Activated naive CD8-positive, alpha-beta T cell treated with anti-CD3 and anti-CD28 coated beads for 36 hours (primary cell): ENCODE results near the gene NPB. TPM values are rescaled to one million over a fixed set of nuclear protein-coding genes. Genes with fewer than 3 reads are reported as not detected.

Source experiments
- DNase-seq: peaks from one replicate; pipeline ENCODE4 v3.0.0; 2021
- H3K27ac Mint-ChIP-seq: one replicate; pipeline ENCODE4 v1.8.0; 2022; ENCODE audit warnings: mild to moderate bottlenecking, moderate library complexity, mixed read lengths
- H3K27me3 Mint-ChIP-seq: one replicate; pipeline ENCODE4 v1.8.0; 2022; ENCODE audit warnings: mild to moderate bottlenecking, mixed read lengths
- H3K36me3 Mint-ChIP-seq: one replicate; pipeline ENCODE4 v1.8.0; 2021; ENCODE audit warnings: mild to moderate bottlenecking, mixed read lengths
- H3K4me1 Mint-ChIP-seq: one replicate; pipeline ENCODE4 v1.8.0; 2021; ENCODE audit warnings: mixed read lengths
- H3K4me3 Mint-ChIP-seq: one replicate; pipeline ENCODE4 v1.8.0; 2022; ENCODE audit warnings: mild to moderate bottlenecking, moderate library complexity, mixed read lengths
- H3K9me3 Mint-ChIP-seq: one replicate; pipeline ENCODE4 v1.8.0; 2022; ENCODE audit warnings: mixed read lengths
- total RNA-seq, 2 experiments: library from RNA; stranded (reverse); gene quantifications; one replicate each; pipeline ENCODE4 v1.2.3, GENCODE V29; 2021

Gene NPB
- total RNA-seq, 2 experiments from 2014 or later = 0.47 TPM; not detected in 1

- Mint-ChIP-seq H3K27ac (no peak overlapping the region), H3K4me1 (peaks cover 2% of the 10 kb centered on the region), H3K4me3 (no peak overlapping the region), H3K36me3 (peaks cover 10% of the 10 kb centered on the region), H3K27me3 (peaks cover 9% of the 10 kb centered on the region), H3K9me3 (no peaks in the 10 kb centered on the region)
- no peak for DNase-seq
These were observed 796 bp downstream of the NPB start for GRCh38 chr17:81902653-81903414.

- Mint-ChIP-seq H3K27me3 (peaks cover 9% of the 10 kb centered on the region), H3K4me3 (no peak overlapping the region), H3K27ac (no peak overlapping the region), H3K36me3 (peaks cover 6% of the 10 kb centered on the region), H3K4me1 (peaks cover 2% of the 10 kb centered on the region), H3K9me3 (no peaks in the 10 kb centered on the region)
- DNase-seq = no peak
These were observed 1.4 kb downstream of the NPB start for GRCh38 chr17:81903415-81903831.

- no peak for DNase-seq
- no peak overlapping the region for H3K27ac Mint-ChIP-seq
- H3K4me1 Mint-ChIP-seq = peaks cover 2% of the 10 kb centered on the region
- H3K27me3 Mint-ChIP-seq = peaks cover 9% of the 10 kb centered on the region
- H3K36me3 Mint-ChIP-seq = peaks cover 6% of the 10 kb centered on the region
- no peak overlapping the region for H3K4me3 Mint-ChIP-seq
- H3K9me3 Mint-ChIP-seq = no peaks in the 10 kb centered on the region
These were observed 2.0 kb downstream of the NPB start for GRCh38 chr17:81903896-81904599.

- Mint-ChIP-seq H3K9me3 (no peaks in the 10 kb centered on the region), H3K36me3 (peaks cover 6% of the 10 kb centered on the region), H3K27ac (no peak overlapping the region), H3K4me1 (peaks cover 2% of the 10 kb centered on the region), H3K4me3 (no peak overlapping the region), H3K27me3 (peaks cover 9% of the 10 kb centered on the region)
- no peak for DNase-seq
These were observed 2.8 kb downstream of the NPB start for GRCh38 chr17:81904600-81905423.

- H3K27me3 Mint-ChIP-seq = peaks cover 9% of the 10 kb centered on the region
- no peak overlapping the region for H3K4me3 Mint-ChIP-seq
- peaks cover 4% of the 10 kb centered on the region for H3K4me1 Mint-ChIP-seq
- DNase-seq = no peak
- peaks cover 4% of the 10 kb centered on the region for H3K36me3 Mint-ChIP-seq
- no peaks in the 10 kb centered on the region for H3K9me3 Mint-ChIP-seq
- H3K27ac Mint-ChIP-seq = no peak overlapping the region
These were observed 3.4 kb downstream of the NPB start for GRCh38 chr17:81905424-81905875.

- H3K4me1 Mint-ChIP-seq = peaks cover 3% of the 10 kb centered on the region
- H3K27ac Mint-ChIP-seq = no peak overlapping the region
- H3K9me3 Mint-ChIP-seq = no peaks in the 10 kb centered on the region
- no peak overlapping the region for H3K4me3 Mint-ChIP-seq
- peaks cover 6% of the 10 kb centered on the region for H3K27me3 Mint-ChIP-seq
- DNase-seq = no peak
- H3K36me3 Mint-ChIP-seq = peaks cover under 1% of the 10 kb centered on the region
These were observed 4.0 kb downstream of the NPB start for GRCh38 chr17:81905993-81906392.

GRCh38 chr17:81906476-81907218, 4.6 kb downstream of the NPB start:
- Mint-ChIP-seq H3K4me1 (peaks cover 3% of the 10 kb centered on the region), H3K4me3 (no peak overlapping the region), H3K27ac (no peak overlapping the region), H3K36me3 (no peaks in the 10 kb centered on the region), H3K9me3 (no peaks in the 10 kb centered on the region), H3K27me3 (no peaks in the 10 kb centered on the region)
- DNase-seq = no peak

GRCh38 chr17:81907219-81908145, 5.4 kb downstream of the NPB start:
- no peak overlapping the region for H3K27ac Mint-ChIP-seq
- DNase-seq = no peak
- H3K36me3 Mint-ChIP-seq = no peaks in the 10 kb centered on the region
- H3K27me3 Mint-ChIP-seq = no peaks in the 10 kb centered on the region
- H3K4me1 Mint-ChIP-seq = peaks cover 3% of the 10 kb centered on the region
- no peak overlapping the region for H3K4me3 Mint-ChIP-seq
- H3K9me3 Mint-ChIP-seq = no peaks in the 10 kb centered on the region

GRCh38 chr17:81908793-81909192, 6.8 kb downstream of the NPB start:
- H3K27me3 Mint-ChIP-seq = no peaks in the 10 kb centered on the region
- DNase-seq = no peak
- H3K9me3 Mint-ChIP-seq = no peaks in the 10 kb centered on the region
- H3K27ac Mint-ChIP-seq = no peak overlapping the region
- H3K4me1 Mint-ChIP-seq = peaks cover 3% of the 10 kb centered on the region
- H3K4me3 Mint-ChIP-seq = no peak overlapping the region
- H3K36me3 Mint-ChIP-seq = peaks cover 5% of the 10 kb centered on the region

GRCh38 chr17:81909231-81909630, 7.2 kb downstream of the NPB start:
- Mint-ChIP-seq H3K4me1 (peaks cover 3% of the 10 kb centered on the region), H3K27me3 (no peaks in the 10 kb centered on the region), H3K36me3 (peaks cover 5% of the 10 kb centered on the region), H3K27ac (no peak overlapping the region), H3K9me3 (no peaks in the 10 kb centered on the region), H3K4me3 (no peak overlapping the region)
- DNase-seq = no peak

GRCh38 chr17:81909966-81910839, 8.2 kb downstream of the NPB start:
- Mint-ChIP-seq H3K36me3 (peaks cover 5% of the 10 kb centered on the region), H3K27ac (no peak overlapping the region), H3K27me3 (no peaks in the 10 kb centered on the region), H3K4me1 (peaks cover 3% of the 10 kb centered on the region), H3K4me3 (peak overlapping the region; percentile 83), H3K9me3 (no peaks in the 10 kb centered on the region)
- no peak for DNase-seq

- Mint-ChIP-seq H3K9me3 (no peaks in the 10 kb centered on the region), H3K36me3 (peaks cover 5% of the 10 kb centered on the region), H3K4me3 (peak overlapping the region; percentile 83), H3K27ac (no peak overlapping the region), H3K27me3 (no peaks in the 10 kb centered on the region), H3K4me1 (peaks cover 5% of the 10 kb centered on the region)
- no peak for DNase-seq
These were observed 8.8 kb downstream of the NPB start for GRCh38 chr17:81910840-81911276.
